ENCODE results near the gene DDX6.

- TF ChIP-seq CTCF (IDR thresholded peaks at IDR 0.05) (no peak), FOXM1 (IDR thresholded peaks at IDR 0.05; ENCODE audit: low read depth) (no peak), SIN3A (IDR thresholded peaks at IDR 0.05; ENCODE audit: borderline replicate concordance, low read depth, low read length) (no peak), POLR2AphosphoS5 (IDR thresholded peaks at IDR 0.05; ENCODE audit: low read depth, low read length) (no peak), GABPA (IDR thresholded peaks at IDR 0.05; ENCODE audit: low read depth) (no peak), SMC3 (IDR thresholded peaks at IDR 0.05; ENCODE audit: low read depth, low read length) (no peak), EP300 (IDR thresholded peaks at IDR 0.05; ENCODE audit: borderline replicate concordance in 1 of 2, low read depth in 1 of 2, low read length in 1 of 2) (no peak), YY1 (IDR thresholded peaks at IDR 0.05; ENCODE audit: low read depth) (no peak), MAX (IDR thresholded peaks at IDR 0.05; ENCODE audit: low read depth) (no peak), TEAD4 (IDR thresholded peaks at IDR 0.05; ENCODE audit: borderline replicate concordance, insufficient read depth) (no peak), USF2 (IDR thresholded peaks at IDR 0.05; ENCODE audit: borderline replicate concordance, low read depth, low read length) (no peak), ELF1 (IDR thresholded peaks at IDR 0.05) (no peak)
These were observed 5.6 kb downstream of the DDX6 start for GRCh38 chr11:118785362-118785761.
